PFSK-1 (cell line): Measurements from ENCODE around the gene BHMT.

Experiments used
- POLR2AphosphoS5 ChIP-seq: IDR thresholded peaks from 2 replicates; pipeline ENCODE4 v1.6.1; 2012; ENCODE audit warnings: low read depth, mild to moderate bottlenecking, control low read depth, low read length, moderate library complexity
- REST ChIP-seq, 2 experiments: IDR thresholded peaks; 2 replicates each; pipeline versions ENCODE4 v1.6.1 to v1.8.0; 2011 to 2012; ENCODE audit warnings: low read depth in 2 of 2, low read length in 2 of 2, control low read depth in 1 of 2, inconsistent platforms in 1 of 2, mild to moderate bottlenecking in 1 of 2, moderate library complexity in 1 of 2; ENCODE audit not compliant: insufficient read depth in 1 of 2
- TAF1 ChIP-seq: IDR thresholded peaks from 2 replicates; pipeline ENCODE4 v1.6.1; 2012; ENCODE audit warnings: low read length, control low read depth, borderline replicate concordance; ENCODE audit not compliant: insufficient read depth

- TF ChIP-seq POLR2AphosphoS5 (no peak), TAF1 (no peak), REST (IDR thresholded peaks at IDR 0.05; ENCODE audit: insufficient read depth in 1 of 2, low read depth in 2 of 2, low read length in 2 of 2) (no peak)
Observed at GRCh38 chr5:79107020-79107796, 4.4 kb upstream of the BHMT start.
